HL-60/S4 (cell line): ENCODE results near the gene HAP1.
"Not testable (repeated sequence)": the region's sequence is repeated elsewhere in the genome, so short reads cannot be mapped to it uniquely, and the experiment has no call there.

Experiments
- in situ Hi-C: fragments of 300-500 bp; cut with MboI; formaldehyde crosslinking; loops from 2 replicates; pipeline ENCODE4 v1.14.3; 2022; ENCODE audit warnings: low sequenced_read_pairs

The HAP1 gene, protein sequence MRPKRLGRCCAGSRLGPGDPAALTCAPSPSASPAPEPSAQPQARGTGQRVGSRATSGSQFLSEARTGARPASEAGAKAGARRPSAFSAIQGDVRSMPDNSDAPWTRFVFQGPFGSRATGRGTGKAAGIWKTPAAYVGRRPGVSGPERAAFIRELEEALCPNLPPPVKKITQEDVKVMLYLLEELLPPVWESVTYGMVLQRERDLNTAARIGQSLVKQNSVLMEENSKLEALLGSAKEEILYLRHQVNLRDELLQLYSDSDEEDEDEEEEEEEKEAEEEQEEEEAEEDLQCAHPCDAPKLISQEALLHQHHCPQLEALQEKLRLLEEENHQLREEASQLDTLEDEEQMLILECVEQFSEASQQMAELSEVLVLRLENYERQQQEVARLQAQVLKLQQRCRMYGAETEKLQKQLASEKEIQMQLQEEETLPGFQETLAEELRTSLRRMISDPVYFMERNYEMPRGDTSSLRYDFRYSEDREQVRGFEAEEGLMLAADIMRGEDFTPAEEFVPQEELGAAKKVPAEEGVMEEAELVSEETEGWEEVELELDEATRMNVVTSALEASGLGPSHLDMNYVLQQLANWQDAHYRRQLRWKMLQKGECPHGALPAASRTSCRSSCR

DNA sequence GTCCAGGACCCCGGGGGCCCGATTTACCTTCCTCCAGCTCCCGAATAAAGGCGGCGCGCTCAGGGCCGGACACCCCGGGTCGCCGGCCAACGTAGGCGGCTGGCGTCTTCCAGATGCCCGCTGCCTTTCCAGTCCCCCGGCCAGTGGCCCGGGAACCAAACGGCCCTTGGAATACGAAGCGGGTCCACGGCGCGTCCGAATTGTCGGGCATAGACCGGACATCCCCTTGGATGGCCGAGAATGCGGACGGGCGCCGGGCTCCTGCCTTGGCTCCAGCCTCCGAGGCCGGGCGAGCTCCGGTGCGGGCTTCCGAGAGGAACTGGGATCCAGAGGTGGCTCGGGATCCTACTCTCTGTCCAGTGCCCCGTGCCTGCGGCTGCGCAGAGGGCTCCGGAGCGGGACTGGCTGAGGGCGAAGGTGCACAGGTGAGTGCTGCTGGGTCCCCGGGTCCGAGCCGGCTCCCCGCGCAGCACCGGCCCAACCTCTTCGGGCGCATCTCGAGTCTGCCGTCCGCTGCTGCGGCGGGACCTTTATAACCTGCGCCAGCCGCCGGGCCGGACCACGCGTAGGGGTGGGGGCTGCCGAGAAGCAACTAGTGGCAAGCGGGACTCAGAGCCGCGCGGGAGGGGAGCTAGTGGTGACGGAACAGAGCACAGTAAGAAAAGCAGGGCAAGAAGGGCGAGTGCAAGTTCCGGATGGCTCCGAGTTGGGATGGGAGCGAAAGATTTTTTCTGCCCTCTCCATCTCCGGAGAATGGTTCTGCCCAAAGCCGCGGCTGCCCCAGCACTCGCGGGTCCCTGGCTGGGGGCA lies at the start of gene HAP1:
Gene HAP1 (minus strand): TSS at position 505 of the 810 bp plus-strand sequence. CDS start 9 bp downstream, at position 496.
- in situ Hi-C loops, result no loop called here

- in situ Hi-C loops, result no loop called here
Measured at GRCh38 chr17:41782142-41782541, 47.7 kb upstream of the HAP1 start.

DNA sequence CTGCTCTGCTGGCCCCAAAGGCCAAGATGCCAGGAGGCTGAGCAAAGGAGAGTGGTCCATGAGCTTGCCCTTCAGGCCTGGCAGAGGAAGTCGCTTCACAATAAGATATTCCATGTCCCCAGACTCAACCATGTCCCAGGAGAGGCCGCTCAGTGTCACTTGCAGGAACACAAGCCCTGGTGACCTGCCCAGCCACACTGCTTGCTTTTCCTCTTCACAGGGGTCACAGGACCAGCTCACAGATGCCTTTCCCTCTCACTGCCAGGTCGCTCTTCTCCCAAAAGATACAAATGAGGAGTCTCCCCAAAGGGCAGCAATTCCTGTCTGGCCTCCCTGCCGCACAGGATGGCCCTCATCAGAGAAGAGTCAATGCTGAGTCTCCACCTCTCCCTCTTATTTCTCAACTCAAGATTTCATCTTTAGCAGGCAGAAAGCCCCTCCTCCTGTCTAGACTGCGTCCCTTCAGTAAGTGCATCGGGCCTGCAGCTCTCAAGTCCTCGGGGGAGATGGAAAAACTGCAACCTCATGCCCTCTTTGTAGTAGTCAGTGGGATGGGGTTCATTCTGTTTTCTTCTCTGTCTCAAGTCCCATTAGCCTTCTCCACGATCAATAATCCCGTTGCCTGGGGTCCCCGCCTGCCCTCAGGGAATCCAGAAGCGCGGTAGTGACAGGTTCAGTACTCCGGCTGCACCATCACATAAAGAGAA lies 47.1 kb upstream of the HAP1 start:
- in situ Hi-C loops, result no loop called here

DNA sequence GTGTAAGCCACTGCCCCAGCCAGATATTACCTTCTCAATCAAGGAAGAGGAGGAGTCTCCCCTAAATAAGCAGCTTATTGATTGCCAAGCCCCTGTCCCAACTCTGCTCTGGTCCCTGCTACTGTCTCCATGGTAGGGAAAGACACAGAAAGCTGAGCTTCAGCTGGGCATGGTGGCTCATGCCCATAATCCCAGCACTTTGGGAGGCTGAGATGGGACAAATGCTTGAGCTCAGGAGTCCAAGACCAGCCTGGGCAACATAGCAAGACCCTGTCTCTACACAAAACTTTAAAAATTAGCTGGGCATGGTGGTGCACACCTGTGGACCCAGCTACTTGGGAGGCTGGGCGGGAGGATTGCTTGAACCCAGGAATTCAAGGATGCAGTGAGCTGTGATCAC lies 45.5 kb upstream of the HAP1 start:
- in situ Hi-C loops, result no loop called here

- in situ Hi-C loops, result no loop called here
Measured at GRCh38 chr17:41777574-41778188, 43.2 kb upstream of the HAP1 start.

DNA sequence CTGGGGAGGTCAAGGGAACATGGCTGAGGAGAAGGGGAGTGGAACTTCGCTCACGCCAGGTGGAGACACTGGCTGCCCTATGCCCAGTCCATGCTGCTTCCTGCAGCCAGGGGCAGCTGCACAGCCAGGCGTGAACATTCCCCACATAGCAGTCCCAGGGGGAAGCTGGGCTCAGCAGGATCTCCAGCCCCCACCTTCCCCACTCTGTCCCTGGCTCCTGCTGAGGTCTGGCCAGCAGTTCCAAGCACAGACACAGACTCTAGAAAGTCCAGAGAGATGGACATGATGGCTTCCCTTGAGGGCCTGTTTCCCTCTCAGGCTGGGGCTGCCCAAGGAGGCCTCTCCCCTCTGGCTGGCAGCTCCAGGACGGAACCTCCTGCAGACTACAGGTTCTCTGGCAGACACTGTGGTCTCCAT lies 42.7 kb upstream of the HAP1 start:
- in situ Hi-C loops, result no loop called here

GRCh38 chr17:41776262-41776900 lies 41.9 kb upstream of the HAP1 start:
- in situ Hi-C loops, result not testable (repeated sequence)

DNA sequence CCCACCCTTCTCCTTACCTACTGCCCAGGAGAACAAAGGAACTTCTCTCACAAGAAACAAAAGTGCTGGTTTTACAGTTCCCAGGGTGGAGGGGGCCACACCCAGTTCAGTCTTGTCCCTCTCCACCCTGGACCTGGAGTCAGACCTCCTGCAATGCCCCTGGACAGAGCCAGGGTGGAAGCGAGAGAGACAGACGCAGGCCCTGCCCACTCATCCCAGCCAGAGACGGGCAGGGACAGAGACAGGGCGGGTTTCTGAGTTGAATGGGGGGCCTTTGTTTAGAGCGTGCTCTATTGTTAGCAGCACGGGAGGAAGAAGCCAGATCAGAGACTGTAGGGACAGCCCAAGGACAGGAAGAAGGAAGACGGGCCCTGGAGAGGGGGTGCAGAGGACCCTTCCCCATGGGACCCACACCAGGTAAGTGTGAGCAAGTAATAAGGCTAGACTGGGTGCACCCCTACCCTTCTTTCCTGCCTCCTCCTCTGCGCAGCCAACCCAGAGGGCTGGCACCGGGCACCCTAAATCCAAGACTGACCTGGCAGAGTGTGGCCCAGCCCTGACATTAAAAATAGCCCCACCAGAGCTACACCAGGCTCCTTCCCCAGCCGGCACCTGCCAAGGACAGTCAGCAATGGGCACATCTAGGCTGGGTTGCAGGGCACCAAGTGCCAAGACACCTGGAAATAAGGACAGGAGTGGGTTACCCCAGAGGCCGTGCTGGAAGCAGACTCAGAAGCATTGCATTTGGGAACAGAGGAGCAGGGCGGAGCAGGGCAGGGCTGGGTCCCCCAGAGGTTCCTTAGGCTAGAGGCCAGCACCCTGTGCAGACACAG lies 41.2 kb upstream of the HAP1 start:
- in situ Hi-C loops, result no loop called here

DNA sequence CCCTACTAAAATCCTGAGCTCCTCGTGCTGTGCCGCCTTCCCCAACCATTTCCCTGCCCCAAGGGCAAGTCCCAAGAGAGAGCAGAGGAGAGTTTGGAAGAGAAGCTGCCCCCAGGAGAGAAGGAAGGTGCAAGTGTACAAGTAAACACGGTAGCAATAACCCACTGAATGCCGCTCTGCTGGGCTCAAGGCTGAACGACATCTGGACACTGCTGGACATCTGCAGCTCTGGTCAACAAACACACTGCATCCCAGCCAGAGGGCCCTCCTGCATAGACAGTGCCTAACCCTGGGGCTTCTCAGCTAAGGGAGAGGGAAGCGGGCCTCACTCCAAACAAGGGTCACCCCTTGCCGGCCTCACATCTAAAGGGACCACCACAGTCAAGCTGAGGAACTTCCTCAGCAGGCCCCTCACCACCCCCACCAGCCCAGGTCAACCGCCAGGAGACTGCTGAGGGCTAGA lies 39.3 kb upstream of the HAP1 start:
- in situ Hi-C loops, result no loop called here

- in situ Hi-C loops, result no loop called here
Measured at GRCh38 chr17:41773190-41773588, 38.7 kb upstream of the HAP1 start.

- in situ Hi-C loops, result no loop called here
Measured at GRCh38 chr17:41772586-41773189, 38.2 kb upstream of the HAP1 start.

DNA sequence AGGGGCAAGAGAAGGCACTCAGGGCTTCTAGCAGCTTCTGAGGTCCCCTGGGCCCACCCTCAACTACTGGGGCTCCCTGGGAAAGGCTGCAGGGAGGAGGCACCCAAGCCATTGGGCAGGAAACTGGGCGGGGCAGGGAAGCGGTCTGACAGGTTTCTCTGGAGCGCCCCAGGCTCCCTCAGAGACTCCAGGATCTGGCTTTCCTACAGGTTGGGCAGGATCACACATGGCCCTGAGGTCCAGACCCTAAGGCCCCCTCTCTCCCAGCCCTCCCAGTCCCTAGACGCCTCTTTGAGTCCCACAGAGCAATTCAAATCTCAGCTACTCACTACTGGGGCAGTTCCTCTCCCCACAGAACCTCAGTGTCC lies 37.8 kb upstream of the HAP1 start:
- in situ Hi-C loops, result no loop called here

DNA sequence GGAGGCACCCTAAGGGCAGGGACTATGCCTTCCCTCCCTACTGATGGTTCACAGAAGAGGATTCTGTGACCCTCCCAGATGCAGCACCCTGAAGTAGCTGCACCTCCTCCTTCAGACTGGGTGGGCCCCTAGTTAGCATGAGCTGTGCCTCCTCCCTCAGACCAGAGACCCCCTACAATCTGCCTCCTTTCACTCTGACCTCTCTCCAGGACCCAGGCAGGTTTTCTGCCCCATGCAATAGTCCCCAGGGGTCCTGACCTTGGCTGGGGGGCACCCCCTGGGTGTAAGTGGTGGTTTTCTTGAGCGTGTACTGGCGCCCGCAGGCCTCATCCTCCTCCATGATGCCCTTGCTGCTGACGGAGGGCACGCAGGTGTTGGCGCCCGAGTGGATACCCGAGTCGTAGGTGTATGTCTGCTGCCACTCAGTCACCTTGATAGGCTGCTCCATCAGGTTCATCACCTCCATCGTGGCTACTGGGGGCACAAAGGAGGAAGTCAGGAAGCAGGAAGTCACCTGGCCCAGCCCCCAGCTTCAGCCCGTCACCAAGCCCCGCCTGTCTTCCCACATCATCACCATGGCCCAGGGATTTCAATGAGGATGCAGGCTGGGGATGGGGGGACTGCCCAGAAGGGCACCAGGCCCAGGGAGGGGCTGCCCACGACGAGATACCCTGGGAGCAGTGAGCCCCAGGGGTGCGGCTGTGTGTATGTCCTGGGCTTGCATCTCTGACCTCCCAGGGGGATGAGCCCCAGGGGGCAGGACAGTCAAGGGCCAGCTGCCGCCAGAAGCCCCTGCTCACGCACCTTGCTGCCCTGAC lies 37.2 kb upstream of the HAP1 start:
- in situ Hi-C loops, result no loop called here

DNA sequence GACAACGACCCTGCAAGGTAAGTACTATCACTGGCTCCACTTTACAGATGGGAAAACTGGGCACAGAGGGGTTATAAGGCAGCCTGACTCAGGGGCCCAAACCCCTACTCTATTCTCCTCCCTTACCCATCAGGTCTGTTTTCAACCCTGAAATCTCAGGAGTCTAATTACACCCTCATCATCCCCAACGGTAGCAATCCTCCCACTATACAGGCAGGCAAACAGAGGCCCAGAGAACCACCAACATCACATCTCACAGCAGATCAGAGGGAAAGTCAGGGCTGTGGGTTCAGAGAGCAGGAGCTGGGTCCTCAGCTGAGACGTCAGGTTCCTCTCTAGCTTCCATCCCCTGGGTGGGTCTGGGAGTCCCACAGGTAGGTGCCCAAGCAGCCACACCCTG lies 35.5 kb upstream of the HAP1 start:
- in situ Hi-C loops, result no loop called here

GRCh38 chr17:41769346-41769862 lies 35.0 kb upstream of the HAP1 start:
- in situ Hi-C loops, result no loop called here

DNA sequence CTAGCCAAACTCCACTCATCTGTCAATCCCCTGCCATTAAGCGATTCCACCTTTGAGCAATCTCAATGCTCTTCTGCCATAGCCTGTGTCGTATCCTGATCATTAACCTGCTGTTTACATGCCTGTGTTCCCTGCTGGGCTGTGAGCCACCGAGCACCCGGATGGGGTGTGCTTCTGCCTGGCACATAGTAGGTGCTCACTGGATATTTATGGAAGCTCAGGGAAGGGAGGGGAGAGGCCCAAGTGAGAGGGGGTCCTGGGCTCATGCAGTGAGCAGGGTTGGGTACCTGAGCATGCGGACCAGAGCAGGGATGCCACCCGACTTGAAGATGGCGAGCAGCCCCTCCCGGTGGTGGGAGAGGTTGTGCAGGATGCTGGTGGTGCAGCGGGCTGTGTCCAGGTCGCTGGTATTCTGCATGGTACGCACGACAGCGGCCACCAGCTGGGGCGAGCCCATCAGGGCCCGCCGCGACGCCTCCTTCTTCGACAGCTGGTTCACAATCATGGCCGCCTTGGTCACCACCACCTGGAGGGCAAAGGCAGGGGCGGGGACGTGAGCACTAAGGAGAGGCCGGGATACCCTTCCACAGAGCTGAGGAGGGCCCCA lies 34.3 kb upstream of the HAP1 start:
- in situ Hi-C loops, result no loop called here

DNA sequence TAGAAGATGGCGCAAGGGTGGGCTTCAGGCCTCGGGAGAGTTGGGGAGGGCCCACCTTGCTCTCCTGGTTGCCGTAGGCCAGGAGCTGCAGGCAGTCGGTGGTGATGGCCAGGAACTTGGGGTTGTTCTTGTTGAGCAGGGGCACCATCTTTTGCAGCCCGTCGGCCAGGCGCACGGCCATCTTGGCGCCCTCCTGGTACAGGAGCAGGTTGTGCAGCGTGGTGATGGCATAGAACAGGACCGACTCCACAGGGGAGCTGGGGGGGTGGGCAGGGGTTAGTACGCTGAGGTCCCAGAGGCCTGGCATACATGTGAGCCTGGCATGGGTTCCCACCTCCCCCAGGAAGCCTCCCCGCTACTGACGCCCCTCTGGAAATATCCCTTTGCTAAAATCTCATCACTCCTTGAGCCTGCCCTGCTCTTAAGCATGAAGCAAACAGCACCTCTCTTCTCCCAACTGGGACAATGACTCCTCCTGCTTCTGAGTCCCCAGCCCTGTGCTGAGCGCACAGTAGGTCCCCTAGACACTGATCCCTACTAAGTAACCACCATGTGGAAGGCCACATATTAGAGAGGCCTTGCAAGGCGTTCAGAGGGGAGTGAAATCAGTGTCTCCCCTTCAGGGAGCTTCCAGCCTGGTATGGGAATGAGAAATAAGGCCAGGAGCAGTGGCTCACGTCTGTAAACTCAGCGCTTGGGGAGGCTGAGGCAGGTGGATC lies 33.0 kb upstream of the HAP1 start:
- in situ Hi-C loops, result no loop called here
